Ishikawa (cell line): Measurements from ENCODE around the gene POLG2.

Experiments
- CEBPB ChIP-seq: IDR thresholded peaks from 2 replicates; pipeline ENCODE4 v1.6.1; 2012
- CREB1 ChIP-seq: IDR thresholded peaks from 2 replicates; pipeline ENCODE4 v1.6.1; 2012; ENCODE audit warnings: low read depth
- EGR1 ChIP-seq: IDR thresholded peaks from 2 replicates; pipeline ENCODE4 v1.6.1; 2012
- EP300 ChIP-seq: IDR thresholded peaks from 2 replicates; pipeline ENCODE4 v1.6.1; 2012; ENCODE audit warnings: borderline replicate concordance
- FOXM1 ChIP-seq: IDR thresholded peaks from 2 replicates; pipeline ENCODE4 v1.6.1; 2012; ENCODE audit warnings: low read depth, borderline replicate concordance
- NFIC ChIP-seq: IDR thresholded peaks from 2 replicates; pipeline ENCODE4 v1.6.1; 2012
- RAD21 ChIP-seq: IDR thresholded peaks from 2 replicates; pipeline ENCODE4 v1.6.1; 2012; ENCODE audit warnings: low read depth
- TAF1 ChIP-seq: IDR thresholded peaks from 2 replicates; pipeline ENCODE4 v1.6.1; 2012; ENCODE audit warnings: low read depth, mild to moderate bottlenecking
- TCF12 ChIP-seq: IDR thresholded peaks from 2 replicates; pipeline ENCODE4 v1.6.1; 2012; ENCODE audit warnings: low read depth
- TEAD4 ChIP-seq: IDR thresholded peaks from 2 replicates; pipeline ENCODE4 v1.6.1; 2012
- YY1 ChIP-seq: IDR thresholded peaks from 2 replicates; pipeline ENCODE4 v1.6.1; 2012; ENCODE audit warnings: low read depth
- ZBTB7A ChIP-seq: IDR thresholded peaks from 2 replicates; pipeline ENCODE4 v1.6.1; 2012; ENCODE audit warnings: low read depth
- TF ChIP-seq, protein P1 (sequence below): IDR thresholded peaks from 2 replicates; pipeline ENCODE4 v1.6.1; 2012
- TF ChIP-seq, protein P2 (sequence below): IDR thresholded peaks from 2 replicates; pipeline ENCODE4 v1.6.1; 2012
- TF ChIP-seq, protein P3 (sequence below): IDR thresholded peaks from 2 replicates; pipeline ENCODE4 v1.6.1; 2012; ENCODE audit warnings: low read depth, mild to moderate bottlenecking

Gene POLG2

GRCh38 chr17:64497565-64498035 lies 746 bp upstream of the POLG2 start:
- TF ChIP-seq NFIC: no peak
- TF ChIP-seq, protein P1, sequence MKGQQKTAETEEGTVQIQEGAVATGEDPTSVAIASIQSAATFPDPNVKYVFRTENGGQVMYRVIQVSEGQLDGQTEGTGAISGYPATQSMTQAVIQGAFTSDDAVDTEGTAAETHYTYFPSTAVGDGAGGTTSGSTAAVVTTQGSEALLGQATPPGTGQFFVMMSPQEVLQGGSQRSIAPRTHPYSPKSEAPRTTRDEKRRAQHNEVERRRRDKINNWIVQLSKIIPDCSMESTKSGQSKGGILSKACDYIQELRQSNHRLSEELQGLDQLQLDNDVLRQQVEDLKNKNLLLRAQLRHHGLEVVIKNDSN: no peak
- TF ChIP-seq TCF12: no peak
- no peak for TF ChIP-seq YY1
- TF ChIP-seq RAD21: no peak
- no peak for TF ChIP-seq FOXM1
- no peak for TF ChIP-seq ZBTB7A
- TF ChIP-seq CREB1: no peak
- TF ChIP-seq TEAD4: no peak
- TF ChIP-seq, protein P2, sequence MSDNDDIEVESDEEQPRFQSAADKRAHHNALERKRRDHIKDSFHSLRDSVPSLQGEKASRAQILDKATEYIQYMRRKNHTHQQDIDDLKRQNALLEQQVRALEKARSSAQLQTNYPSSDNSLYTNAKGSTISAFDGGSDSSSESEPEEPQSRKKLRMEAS: no peak
- no peak for TF ChIP-seq EP300
- no peak for TF ChIP-seq CEBPB
- TF ChIP-seq, protein P3, sequence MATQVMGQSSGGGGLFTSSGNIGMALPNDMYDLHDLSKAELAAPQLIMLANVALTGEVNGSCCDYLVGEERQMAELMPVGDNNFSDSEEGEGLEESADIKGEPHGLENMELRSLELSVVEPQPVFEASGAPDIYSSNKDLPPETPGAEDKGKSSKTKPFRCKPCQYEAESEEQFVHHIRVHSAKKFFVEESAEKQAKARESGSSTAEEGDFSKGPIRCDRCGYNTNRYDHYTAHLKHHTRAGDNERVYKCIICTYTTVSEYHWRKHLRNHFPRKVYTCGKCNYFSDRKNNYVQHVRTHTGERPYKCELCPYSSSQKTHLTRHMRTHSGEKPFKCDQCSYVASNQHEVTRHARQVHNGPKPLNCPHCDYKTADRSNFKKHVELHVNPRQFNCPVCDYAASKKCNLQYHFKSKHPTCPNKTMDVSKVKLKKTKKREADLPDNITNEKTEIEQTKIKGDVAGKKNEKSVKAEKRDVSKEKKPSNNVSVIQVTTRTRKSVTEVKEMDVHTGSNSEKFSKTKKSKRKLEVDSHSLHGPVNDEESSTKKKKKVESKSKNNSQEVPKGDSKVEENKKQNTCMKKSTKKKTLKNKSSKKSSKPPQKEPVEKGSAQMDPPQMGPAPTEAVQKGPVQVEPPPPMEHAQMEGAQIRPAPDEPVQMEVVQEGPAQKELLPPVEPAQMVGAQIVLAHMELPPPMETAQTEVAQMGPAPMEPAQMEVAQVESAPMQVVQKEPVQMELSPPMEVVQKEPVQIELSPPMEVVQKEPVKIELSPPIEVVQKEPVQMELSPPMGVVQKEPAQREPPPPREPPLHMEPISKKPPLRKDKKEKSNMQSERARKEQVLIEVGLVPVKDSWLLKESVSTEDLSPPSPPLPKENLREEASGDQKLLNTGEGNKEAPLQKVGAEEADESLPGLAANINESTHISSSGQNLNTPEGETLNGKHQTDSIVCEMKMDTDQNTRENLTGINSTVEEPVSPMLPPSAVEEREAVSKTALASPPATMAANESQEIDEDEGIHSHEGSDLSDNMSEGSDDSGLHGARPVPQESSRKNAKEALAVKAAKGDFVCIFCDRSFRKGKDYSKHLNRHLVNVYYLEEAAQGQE: no peak
- no peak for TF ChIP-seq TAF1
- no peak for TF ChIP-seq EGR1

GRCh38 chr17:64496348-64496785 lies 487 bp downstream of the POLG2 start:
- TF ChIP-seq TEAD4 (no peak), TCF12 (no peak), EP300 (no peak), ZBTB7A (no peak), EGR1 (no peak), FOXM1 (no peak), CREB1 (no peak), CEBPB (no peak), YY1 (no peak), RAD21 (no peak), TAF1 (no peak), NFIC (no peak)
- TF ChIP-seq, protein P1: no peak
- TF ChIP-seq, protein P3: no peak
- TF ChIP-seq, protein P2: no peak

DNA sequence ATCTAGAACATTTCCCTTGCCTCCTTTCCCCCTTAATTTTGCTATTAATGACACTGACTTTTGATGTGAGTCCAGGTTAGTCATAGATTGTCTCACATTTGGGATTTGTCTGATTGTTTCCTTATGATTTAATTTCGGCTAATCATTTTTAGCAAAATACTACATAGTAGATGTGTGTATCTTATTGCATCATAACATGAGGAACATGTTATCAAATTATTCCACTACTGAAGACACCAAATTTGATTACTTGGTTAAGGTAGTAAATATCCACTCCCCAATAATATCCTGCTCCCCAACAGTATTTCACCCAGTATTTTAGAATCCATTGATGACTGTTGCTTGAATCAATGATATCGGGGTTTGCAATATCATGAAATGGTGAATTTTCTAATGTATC lies 2.7 kb downstream of the POLG2 start:
- TF ChIP-seq TEAD4: no peak
- TF ChIP-seq TAF1: no peak
- TF ChIP-seq, protein P2: no peak
- no peak for TF ChIP-seq CREB1
- no peak for TF ChIP-seq ZBTB7A
- no peak for TF ChIP-seq RAD21
- TF ChIP-seq FOXM1: no peak
- TF ChIP-seq, protein P3: no peak
- no peak for TF ChIP-seq CEBPB
- TF ChIP-seq, protein P1: no peak
- TF ChIP-seq TCF12: no peak
- TF ChIP-seq YY1: no peak
- no peak for TF ChIP-seq EGR1
- TF ChIP-seq EP300: no peak
- no peak for TF ChIP-seq NFIC
